DOHH2 (cell line): ENCODE results near the gene PPP4R4.

Experiments
- CTCF ChIP-seq: fragments of 200-600 bp; sonication (generic); IDR thresholded peaks from one replicate; pipeline ENCODE4 v1.5.1; 2014; ENCODE audit warnings: antibody characterized with exemption, mild to moderate bottlenecking, low read depth, low read length; ENCODE audit not compliant: poor library complexity, severe bottlenecking
- EZH2phosphoT487 ChIP-seq: fragments of 200-600 bp; sonication (generic); IDR thresholded peaks from 2 replicates; pipeline ENCODE4 v1.6.1; 2017; ENCODE audit warnings: borderline replicate concordance, mild to moderate bottlenecking, antibody characterized with exemption, low read length, moderate library complexity, mixed read lengths

GRCh38 chr14:94174604-94175010, 485 bp downstream of the PPP4R4 start:
- TF ChIP-seq CTCF (no peak), EZH2phosphoT487 (no peak; the same call in 1 of the 2 replicates)
